AG08396 (cell line): Measurements from ENCODE around the gene USP13.

ENCODE experiments used
- DNase-seq: peaks from one replicate; pipeline ENCODE4 v3.0.0; 2012; ENCODE audit warnings: low spot score, mixed read lengths

Gene USP13

GRCh38 chr3:179796421-179796820 is 143.6 kb downstream of the USP13 start:
- DNase-seq = no peak

DNA sequence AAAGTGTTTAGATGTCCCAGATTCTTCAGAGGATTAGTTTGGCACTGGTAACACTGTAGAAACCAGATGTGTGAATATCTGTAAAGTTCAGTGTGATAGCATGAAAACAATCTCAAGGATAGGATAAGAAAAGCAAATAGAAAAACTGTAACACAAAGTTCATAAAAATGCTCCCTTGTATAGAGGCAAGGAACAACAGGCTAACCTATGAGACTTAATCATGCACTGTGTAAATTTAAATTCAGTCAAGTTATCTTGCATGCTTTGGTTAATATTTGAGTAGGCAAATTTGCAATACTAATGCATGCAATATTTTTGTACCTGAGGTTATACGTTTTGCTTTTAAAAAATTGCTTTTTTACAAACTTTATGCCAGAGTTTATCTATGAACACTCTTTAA is 144.4 kb downstream of the USP13 start:
- DNase-seq = no peak

GRCh38 chr3:179801263-179801662 is 148.4 kb downstream of the USP13 start:
- peak; percentile 39 for DNase-seq

- no peak for DNase-seq
These were observed 149.0 kb downstream of the USP13 start for GRCh38 chr3:179801856-179802255.

GRCh38 chr3:179806177-179806576 is 153.3 kb downstream of the USP13 start:
- DNase-seq = no peak

DNA sequence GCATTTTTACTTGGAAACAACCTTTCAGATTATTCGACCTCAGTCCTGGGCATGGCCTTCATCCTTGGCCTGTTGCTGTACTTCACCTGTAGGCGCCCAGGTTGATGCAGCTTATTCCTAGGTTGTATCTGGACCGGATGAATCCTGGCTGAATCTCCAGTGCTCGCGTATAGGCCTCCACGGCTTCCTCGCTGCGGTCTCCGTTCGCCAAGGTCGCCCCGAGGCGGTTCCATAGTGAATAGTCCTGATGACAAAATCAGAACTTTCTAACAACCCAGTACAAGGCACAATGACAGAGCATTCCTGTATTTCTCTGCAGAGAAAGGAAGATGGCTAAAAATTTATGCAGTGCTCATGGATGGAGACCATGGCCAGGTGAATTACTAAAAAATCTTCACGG is 154.7 kb downstream of the USP13 start:
- DNase-seq = no peak

GRCh38 chr3:179809639-179810038 is 156.8 kb downstream of the USP13 start:
- DNase-seq = no peak

DNA sequence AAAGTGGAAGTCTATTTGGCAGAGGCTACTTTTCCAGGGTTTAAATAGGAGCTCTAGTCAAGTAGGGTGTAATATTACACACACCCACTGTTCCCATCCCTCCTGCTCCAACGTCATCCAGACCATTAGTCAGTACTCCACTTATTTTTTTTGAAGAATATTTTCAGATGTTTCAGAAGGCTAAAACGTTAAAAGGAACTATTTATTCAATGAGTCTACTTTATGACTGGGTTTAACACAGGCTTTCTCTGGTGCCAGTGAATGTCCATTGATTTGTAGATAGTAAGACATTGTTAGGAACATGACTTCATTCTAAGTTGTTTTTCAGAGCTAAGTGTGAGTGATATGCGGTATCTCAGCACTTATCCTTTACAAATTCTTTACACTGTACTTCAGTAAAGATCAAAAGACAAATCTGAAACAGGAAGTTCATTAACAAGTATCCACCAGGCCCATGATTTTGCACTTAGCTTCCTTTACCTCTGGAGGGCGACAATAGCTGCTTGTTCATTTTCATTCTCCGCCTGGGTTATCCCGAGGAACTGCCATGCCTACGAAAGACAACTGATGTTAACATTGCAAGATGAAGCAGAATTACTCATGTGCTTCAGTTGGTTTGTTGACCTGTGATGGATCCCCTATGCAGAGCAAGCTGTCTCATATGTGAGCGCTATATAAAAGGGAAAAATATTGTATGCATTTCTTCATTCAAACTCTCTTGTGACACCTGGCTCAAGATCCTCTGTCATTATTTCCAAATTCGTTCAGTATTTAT is 158.7 kb downstream of the USP13 start:
- peak; percentile 64 for DNase-seq

GRCh38 chr3:179812096-179812382 is 159.2 kb downstream of the USP13 start:
- DNase-seq = no peak

- DNase-seq = no peak
These were observed 166.5 kb downstream of the USP13 start for GRCh38 chr3:179819379-179819778.

DNA sequence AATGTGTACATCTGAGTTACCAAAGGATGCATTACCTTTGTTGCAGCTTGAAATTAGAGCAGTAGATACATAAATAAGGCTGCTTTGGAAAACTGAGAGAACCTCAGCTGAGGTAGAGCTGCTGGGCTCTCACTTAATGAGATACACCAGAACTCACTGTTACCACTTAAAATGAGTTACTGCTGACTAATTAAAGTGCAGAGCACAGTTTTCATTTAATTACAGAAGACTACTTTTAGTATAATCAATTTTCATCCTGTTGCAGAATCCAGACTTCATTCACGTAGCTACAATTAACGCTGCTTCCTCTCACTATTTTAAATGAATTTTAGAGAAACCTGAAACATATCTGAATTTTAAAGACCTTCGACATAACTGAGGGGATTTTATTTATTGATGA is 169.5 kb downstream of the USP13 start:
- DNase-seq = no peak

GRCh38 chr3:179825527-179826246 is 172.8 kb downstream of the USP13 start:
- DNase-seq = no peak

DNA sequence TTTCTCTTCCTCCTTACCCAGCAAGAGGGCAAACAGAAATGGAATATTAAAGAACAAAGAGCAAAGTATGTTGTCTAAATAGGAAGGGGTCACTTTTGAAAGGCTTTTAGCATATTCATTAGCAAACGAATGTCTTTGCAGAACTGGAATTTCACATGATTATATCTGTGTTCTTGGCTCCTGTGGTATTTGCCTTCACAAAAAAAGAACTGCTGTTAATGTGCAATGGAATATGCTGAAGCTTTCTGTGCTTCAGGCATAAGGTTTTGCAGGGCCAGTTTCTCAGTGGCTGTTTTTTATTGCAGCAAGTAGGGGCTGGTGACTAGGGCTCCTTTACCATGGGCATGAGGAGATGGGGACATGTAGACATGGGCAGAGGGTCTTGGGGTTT is 173.4 kb downstream of the USP13 start:
- DNase-seq = no peak

- DNase-seq = no peak
These were observed 175.9 kb downstream of the USP13 start for GRCh38 chr3:179828738-179829137.

DNA sequence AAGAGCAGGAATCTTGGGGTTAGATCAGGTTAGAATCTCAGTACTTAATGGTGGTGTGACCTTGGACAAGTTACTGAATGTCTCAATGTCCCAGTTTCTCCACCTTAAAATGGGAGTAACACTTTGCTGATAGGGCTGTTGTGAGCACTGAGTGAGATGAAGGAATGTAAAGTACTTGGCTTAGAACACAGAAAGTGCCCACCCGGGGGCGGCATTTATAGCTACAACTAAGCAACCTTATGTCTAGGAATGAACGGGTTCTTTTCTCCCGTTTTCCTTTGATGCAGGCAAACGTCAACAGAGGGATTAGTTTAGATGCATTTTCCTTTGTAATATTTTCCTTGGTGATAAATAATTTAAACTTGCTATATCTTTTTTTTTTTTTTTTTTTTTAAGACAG is 176.6 kb downstream of the USP13 start:
- DNase-seq = no peak

DNA sequence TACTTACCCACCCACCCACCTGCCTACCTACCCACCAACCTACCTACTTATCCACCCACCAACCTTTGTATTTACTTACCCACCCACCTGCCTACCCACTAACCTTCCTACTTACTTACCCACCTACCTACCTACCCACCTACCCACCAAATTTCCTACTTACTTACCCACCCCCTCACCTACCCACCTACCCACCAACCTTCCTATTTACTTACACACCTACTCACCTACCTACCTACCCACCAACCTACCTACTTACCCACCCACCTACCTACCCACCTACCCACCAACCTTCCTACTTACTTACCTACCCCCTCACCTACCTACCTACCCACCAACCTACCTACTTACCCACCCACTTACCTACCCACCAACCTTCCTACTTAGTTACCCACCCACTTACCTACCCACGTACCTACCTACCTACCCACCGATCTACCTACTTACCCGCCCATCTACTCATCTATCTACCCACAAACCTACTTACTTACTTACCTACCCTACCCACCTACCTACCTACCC is 179.6 kb downstream of the USP13 start:
- DNase-seq = no peak

- no peak for DNase-seq
These were observed 180.5 kb downstream of the USP13 start for GRCh38 chr3:179833294-179833693.

DNA sequence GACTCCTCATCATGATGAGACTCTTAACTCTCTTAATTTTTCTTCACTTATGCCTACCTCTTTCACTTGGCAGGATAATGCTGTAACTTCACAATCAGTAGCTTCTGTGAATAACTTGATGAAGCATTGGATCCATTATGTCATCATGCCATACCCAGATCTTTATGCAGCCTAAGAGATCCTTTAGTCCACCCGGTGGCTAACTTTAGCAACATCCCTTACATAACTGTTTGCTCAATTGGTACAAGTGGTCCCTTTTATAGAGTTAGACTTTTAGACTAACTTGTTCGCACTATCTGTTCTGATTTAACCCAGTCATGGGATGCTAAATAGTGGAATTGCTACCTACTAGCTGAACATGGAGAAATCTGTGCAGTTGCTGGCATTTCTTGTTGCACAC is 184.5 kb downstream of the USP13 start:
- DNase-seq = no peak
